ENCODE results near the gene SLC15A1. TPM values are rescaled to one million over a fixed set of nuclear protein-coding genes. Genes with fewer than 3 reads are reported as not detected.

SLC15A1 gene
- total RNA-seq, 1 experiment from 2014 or later = 2.6 TPM

GRCh38 chr13:98688373-98688772, 64.1 kb downstream of the SLC15A1 start:
- Histone ChIP-seq H2AFZ (ENCODE audit: low read depth, low read length, poor library complexity, severe bottlenecking) (no peak overlapping the region), H3K9me3 (ENCODE audit: control insufficient read depth in 1 of 2, insufficient read depth in 1 of 2, low read depth in 1 of 2, low read length in 2 of 2) (no peaks in the 10 kb centered on the region), H3K4me3 (replicated peaks in 1 of 2; ENCODE audit: low read depth in 1 of 2, low read length in 2 of 2) (no peak overlapping the region), H3K79me2 (ENCODE audit: insufficient read depth, low read length) (no peaks in the 10 kb centered on the region), H3K9ac (ENCODE audit: low read length) (no peak overlapping the region), H3K9me2 (ENCODE audit: insufficient read depth) (no peaks in the 10 kb centered on the region), H3K36me3 (ENCODE audit: control insufficient read depth in 1 of 2, insufficient read depth in 2 of 2, low read length in 2 of 2) (no peaks in the 10 kb centered on the region), H3K27me3 (ENCODE audit: insufficient read depth, low read length) (no peaks in the 10 kb centered on the region), H3K27ac (ENCODE audit: low read depth, low read length) (no peak overlapping the region), H3K4me2 (ENCODE audit: low read length) (no peak overlapping the region), H4K20me1 (ENCODE audit: insufficient read depth) (no peaks in the 10 kb centered on the region), H3K4me1 (ENCODE audit: control insufficient read depth in 1 of 2, insufficient read depth in 2 of 2, low read length in 2 of 2) (no peaks in the 10 kb centered on the region)
- no peak for TF ChIP-seq YY1 (IDR thresholded peaks at IDR 0.05; ENCODE audit: extremely low read depth, insufficient replicate concordance, low read depth, low read length)
- no peak for TF ChIP-seq POLR2AphosphoS5 (IDR thresholded peaks at IDR 0.05; ENCODE audit: low read depth, low read length)
- no peak for TF ChIP-seq ZFX (IDR thresholded peaks at IDR 0.05)
- TF ChIP-seq JUND (IDR thresholded peaks at IDR 0.05) = no peak
- no peak for TF ChIP-seq CEBPB (IDR thresholded peaks at IDR 0.05; ENCODE audit: low read depth)
- TF ChIP-seq CBX3 (IDR thresholded peaks at IDR 0.05; ENCODE audit: low read depth) = no peak
- no peak for TF ChIP-seq EZH2 (IDR thresholded peaks at IDR 0.05)
- no peak for TF ChIP-seq CTCF (IDR thresholded peaks at IDR 0.05 in 2 of 3, conservative IDR thresholded peaks at IDR 0.05 in 1 of 3; ENCODE audit: borderline replicate concordance in 1 of 3, insufficient read depth in 1 of 3, low read depth in 2 of 3, low read length in 2 of 3)
- no peak for TF ChIP-seq ZNF274 (IDR thresholded peaks at IDR 0.05; ENCODE audit: low read depth, low read length)
- no peak for TF ChIP-seq SP1 (IDR thresholded peaks at IDR 0.05; ENCODE audit: low read depth)
- TF ChIP-seq SRF (IDR thresholded peaks at IDR 0.05; ENCODE audit: low read depth) = no peak
- TF ChIP-seq POLR2A (IDR thresholded peaks at IDR 0.05; ENCODE audit: borderline replicate concordance, extremely low read depth, insufficient read depth, insufficient read length) = no peak
- TF ChIP-seq RAD21 (IDR thresholded peaks at IDR 0.05; ENCODE audit: low read depth) = no peak
- TF ChIP-seq REST (IDR thresholded peaks at IDR 0.05; ENCODE audit: low read depth) = no peak
- TF ChIP-seq ELF1 (IDR thresholded peaks at IDR 0.05; ENCODE audit: borderline replicate concordance, low read depth) = no peak
- no peak for TF ChIP-seq TCF7L2 (IDR thresholded peaks at IDR 0.05; ENCODE audit: borderline replicate concordance, extremely low read depth, insufficient read depth, insufficient read length)
- no peak for TF ChIP-seq EGR1 (IDR thresholded peaks at IDR 0.05; ENCODE audit: low read depth)
- no peak for TF ChIP-seq EZH2phosphoT487 (IDR thresholded peaks at IDR 0.05; ENCODE audit: borderline replicate concordance)
- ATAC-seq (no peak), DNase-seq (ENCODE audit: low read depth, low spot score) (no peak)
- no TSS peak for BruUV-seq (replicated peaks)
- CTCF ChIA-PET = no interaction called here
- intact Hi-C loops (cut with micrococcal nuclease) = no loop called here
- RAD21 ChIA-PET (ENCODE audit: low non-redundant PET in 1 of 2, low total read pairs in 2 of 2, uncharacterized antibody in 2 of 2, unreplicated experiment in 2 of 2) = no interaction called here
- POLR2A ChIA-PET = no interaction called here

All from HCT116 (cell line).